A549 (cell line): ENCODE measurements around the gene LOC101059915.

Experiments used
- ATAC-seq, 2 experiments: fragments of 200-7000 bp in 1 of 2; fragments of >200 bp in 1 of 2; cut with Nextera tagmentation in 1 of 2; cut with Tn5 transposase in 1 of 2; 3 replicates each; pipeline versions ENCODE4 v1.8.0 to v1.9.1; 2018 to 2020; ENCODE audit warnings: mild to moderate bottlenecking in 1 of 2, moderate library complexity in 1 of 2
- CTCF ChIA-PET: fragments of 300-600 bp; sonication (Branson Sonifier 250); formaldehyde crosslinking; extraction: SDS; loops from one replicate; lab custom pipeline; 2021; ENCODE audit warnings: antibody characterized with exemption, inconsistent platforms; lab: Yijun Ruan, JAX
- POLR2A ChIA-PET: fragments of 350-600 bp; formaldehyde crosslinking; extraction: SDS; loops from one replicate; lab custom pipeline; 2021; ENCODE audit warnings: antibody characterized with exemption, inconsistent platforms; lab: Yijun Ruan, JAX
- DNase-seq, 2 experiments: peaks; one replicate each; pipeline versions ENCODE4 v3.0.0 to v3.0.0-alpha.2; 2011 to 2016; ENCODE audit warnings: low read depth in 1 of 2, low spot score in 1 of 2
- FAIRE-seq: peaks from 2 replicates; lab custom pipeline; 2011; peaks lifted over from hg19 to GRCh38; lab: Jason Lieb, UNC
- H3K27ac ChIP-seq, 2 experiments: fragments of >200 bp; sonication (Bioruptor Twin); formaldehyde crosslinking; 3 replicates each; pipeline ENCODE4 v1.5.1; 2016 to 2017
- H3K4me1 ChIP-seq: fragments of >200 bp; sonication (Bioruptor Twin); formaldehyde crosslinking; 3 replicates; pipeline ENCODE4 v1.6.1; 2016
- H3K4me2 ChIP-seq: fragments of >200 bp; sonication (Bioruptor Twin); formaldehyde crosslinking; 3 replicates; pipeline ENCODE4 v1.6.1; 2016
- H3K4me3 ChIP-seq: fragments of >200 bp; sonication (Bioruptor Twin); formaldehyde crosslinking; 3 replicates; pipeline ENCODE4 v1.5.1; 2016
- H3K9me3 ChIP-seq: fragments of >200 bp; sonication (Bioruptor Twin); formaldehyde crosslinking; 3 replicates; pipeline ENCODE4 v1.6.1; 2016
- ATOH8 ChIP-seq: fragments of 250-450 bp; sonication (Bioruptor Pico); IDR thresholded peaks from 2 replicates; pipeline ENCODE4 v1.5.0; 2020; ENCODE audit warnings: low read depth, mild to moderate bottlenecking, moderate library complexity
- BHLHE40 ChIP-seq: IDR thresholded peaks from 2 replicates; pipeline ENCODE4 v1.6.1; 2012; ENCODE audit warnings: low read depth, low read length, inconsistent platforms
- CBX2 ChIP-seq: fragments of 200-600 bp; sonication (generic); IDR thresholded peaks from 2 replicates; pipeline ENCODE4 v1.6.1; 2016; ENCODE audit warnings: low read depth, mild to moderate bottlenecking, borderline replicate concordance
- CBX8 ChIP-seq: fragments of 200-600 bp; sonication (generic); IDR thresholded peaks from 2 replicates; pipeline ENCODE4 v1.6.1; 2016
- CHD4 ChIP-seq: fragments of 200-600 bp; sonication (generic); IDR thresholded peaks from 2 replicates; pipeline ENCODE4 v1.6.1; 2016; ENCODE audit warnings: antibody characterized with exemption, mild to moderate bottlenecking, borderline replicate concordance
- CTCF ChIP-seq: fragments of >200 bp; sonication (Bioruptor Twin); formaldehyde crosslinking; IDR thresholded peaks from 3 replicates; pipeline ENCODE4 v1.5.1; 2016
- EHF ChIP-seq: fragments of 250-450 bp; sonication (Bioruptor Pico); IDR thresholded peaks from 2 replicates; pipeline ENCODE4 v1.5.0; 2020; ENCODE audit warnings: mild to moderate bottlenecking
- EHMT2 ChIP-seq: fragments of 200-600 bp; sonication (generic); IDR thresholded peaks from 2 replicates; pipeline ENCODE4 v1.6.1; 2016; ENCODE audit warnings: antibody characterized with exemption, low read depth, mild to moderate bottlenecking, moderate library complexity
- FOXS1 ChIP-seq: fragments of 250-450 bp; sonication (Bioruptor Pico); IDR thresholded peaks from 2 replicates; pipeline ENCODE4 v1.5.0; 2020; ENCODE audit warnings: mild to moderate bottlenecking, moderate library complexity
- JUN ChIP-seq, 2 experiments: fragments of >200 bp; sonication (Bioruptor Twin); formaldehyde crosslinking; IDR thresholded peaks; 2 replicates in 1 of 2; 3 replicates in 1 of 2; pipeline ENCODE4 v1.6.1; 2016 to 2017
- KDM5A ChIP-seq: fragments of 200-600 bp; sonication (generic); IDR thresholded peaks from 2 replicates; pipeline ENCODE4 v1.6.1; 2016; ENCODE audit warnings: antibody characterized with exemption, mild to moderate bottlenecking
- MAFK ChIP-seq: fragments of 450-650 bp; IDR thresholded peaks from 2 replicates; pipeline ENCODE4 v1.6.1; 2014; ENCODE audit not compliant: partially characterized antibody
- MAZ ChIP-seq: fragments of 150-350 bp; IDR thresholded peaks from 2 replicates; pipeline ENCODE4 v1.6.1; 2014; ENCODE audit warnings: antibody characterized with exemption, low read depth, low read length, borderline replicate concordance
- MYC ChIP-seq: IDR thresholded peaks from 2 replicates; pipeline ENCODE4 v1.6.1; 2012; ENCODE audit warnings: mild to moderate bottlenecking, inconsistent platforms, low read length, improper control_type of control experiment, borderline replicate concordance
- NFE2L2 ChIP-seq: fragments of 150-350 bp; conservative IDR thresholded peaks from 2 replicates; pipeline ENCODE4 v1.6.1; 2014; ENCODE audit warnings: low read length
- NPAS2 ChIP-seq: fragments of 250-450 bp; sonication (Bioruptor Pico); IDR thresholded peaks from 2 replicates; pipeline ENCODE4 v1.8.0; 2022; ENCODE audit warnings: mild to moderate bottlenecking, moderate library complexity, borderline replicate concordance
- POLR2A ChIP-seq: IDR thresholded peaks from 2 replicates; pipeline ENCODE4 v1.6.1; 2012; ENCODE audit warnings: mild to moderate bottlenecking, low read length
- RAD21 ChIP-seq, 2 experiments: fragments of >200 bp in 1 of 2; sonication (Bioruptor Twin) in 1 of 2; formaldehyde crosslinking in 1 of 2; IDR thresholded peaks in 1 of 2; conservative IDR thresholded peaks in 1 of 2; 2 replicates in 1 of 2; 3 replicates in 1 of 2; pipeline ENCODE4 v1.6.1; 2012 to 2018; ENCODE audit warnings: inconsistent platforms in 1 of 2
- RCOR1 ChIP-seq: fragments of 150-350 bp; IDR thresholded peaks from 2 replicates; pipeline ENCODE4 v1.6.1; 2014; ENCODE audit warnings: antibody characterized with exemption, low read length, low read depth
- RFX5 ChIP-seq: fragments of 450-650 bp; IDR thresholded peaks from 2 replicates; pipeline ENCODE4 v1.7.1; 2014; ENCODE audit warnings: antibody characterized with exemption, mild to moderate bottlenecking, moderate library complexity
- USF2 ChIP-seq: fragments of 450-650 bp; IDR thresholded peaks from 2 replicates; pipeline ENCODE4 v1.6.1; 2014; ENCODE audit warnings: antibody characterized with exemption
- ZFP36 ChIP-seq: fragments of 450-650 bp; IDR thresholded peaks from 2 replicates; pipeline ENCODE4 v1.6.1; 2014; ENCODE audit warnings: borderline replicate concordance; ENCODE audit not compliant: partially characterized antibody
- ZNF302 ChIP-seq: fragments of 250-450 bp; sonication (Bioruptor Pico); IDR thresholded peaks from 2 replicates; pipeline ENCODE4 v1.9.0; 2021; ENCODE audit warnings: inconsistent platforms, mild to moderate bottlenecking, moderate library complexity
- WGBS: methylation state at CpG from one replicate; pipeline ENCODE4 v1.1.6; 2017; ENCODE audit errors: missing lambda C conversion rate; 5-methylcytosine and 5-hydroxymethylcytosine counted together

LOC101059915 gene

GRCh38 chrX:71667328-71668247, at the start of gene LOC101059915:
LOC101059915 (plus strand) TSS chrX:71667546.
- 85% methylated on average over 26 of the region's 50 CpGs for whole genome bisulfite sequencing
- FAIRE-seq, result no peak
- no peak for TF ChIP-seq CTCF
- TF ChIP-seq USF2, result no peak
- TF ChIP-seq MAFK, result no peak
- no peak for TF ChIP-seq RFX5
- no peak for TF ChIP-seq EHF
- TF ChIP-seq JUN (IDR thresholded peaks at IDR 0.05), result no peak
- no peak for TF ChIP-seq CBX2
- no peak for TF ChIP-seq BHLHE40
- TF ChIP-seq CBX8, result no peak
- no peak for TF ChIP-seq RAD21 (conservative IDR thresholded peaks at IDR 0.05 in 1 of 2, IDR thresholded peaks at IDR 0.05 in 1 of 2)
- TF ChIP-seq CHD4, result no peak
- TF ChIP-seq, all 56 proteins: peak for 0
- H3K4me2 ChIP-seq, result no peak within 1 kb of the TSS
- ATAC-seq (no peak), DNase-seq (no peak)
- no peaks in the 10 kb centered on the region for H3K9me3 ChIP-seq
- no peak within 1 kb of the TSS for H3K4me3 ChIP-seq
- POLR2A ChIA-PET, result no interaction called here
- no peaks in the 10 kb centered on the region for H3K4me1 ChIP-seq
- no peak within 1 kb of the TSS for H3K27ac ChIP-seq
- CTCF ChIA-PET, result no interaction called here

GRCh38 chrX:71617742-71618141, 49.6 kb upstream of the LOC101059915 start:
- DNase-seq (no peak), FAIRE-seq (no peak), ATAC-seq (no peak)
- ChIA-PET CTCF (no interaction called here), POLR2A (no interaction called here)
- no peak overlapping the region for H3K27ac ChIP-seq
- WGBS, result 97% methylated on average over 5 of the region's 8 CpGs
- no peaks in the 10 kb centered on the region for H3K4me1 ChIP-seq
- H3K4me3 ChIP-seq, result no peak overlapping the region
- H3K4me2 ChIP-seq, result no peak overlapping the region
- TF ChIP-seq POLR2A (no peak), ZFP36 (no peak), ZNF302 (no peak), KDM5A (no peak)
- H3K9me3 ChIP-seq, result no peaks in the 10 kb centered on the region

- no CpG with 5 or more reads among the region's 4 CpGs for WGBS
- CTCF ChIA-PET, result interaction anchor here (0.6 to 1.3 kb wide), 3 partner anchors 8 to 407 kb away, joined by 3 to 4 read pairs (median 3); no protein-coding TSS in a partner anchor
- no peak for TF ChIP-seq MAFK
- TF ChIP-seq, all 56 proteins: peak for 0
Measured at GRCh38 chrX:71618303-71618721, 49.0 kb upstream of the LOC101059915 start, which contains the start of gene CXCR3. CXCR3 (minus strand) TSS chrX:71618511; CDS start chrX:71618449, 62 bp downstream.

GRCh38 chrX:71618787-71619186, 48.6 kb upstream of the LOC101059915 start:
- FAIRE-seq, result no peak
- TF ChIP-seq CTCF (no peak), ZFP36 (no peak), KDM5A (no peak), ZNF302 (no peak), ATOH8 (no peak), NPAS2 (CRISPR knock-in tag) (no peak), RFX5 (no peak), NFE2L2 (no peak), EHMT2 (no peak), FOXS1 (CRISPR knock-in tag) (no peak), MYC (no peak), MAZ (no peak), RCOR1 (no peak)

More at GRCh38 chrX:71618303-71618721, 49.0 kb upstream of the LOC101059915 start, which contains the start of gene CXCR3:
- DNase-seq, result no peak
- H3K27ac ChIP-seq, result no peak within 1 kb of the TSS
- no peaks in the 10 kb centered on the region for H3K9me3 ChIP-seq
- H3K4me1 ChIP-seq, result no peaks in the 10 kb centered on the region
- ATAC-seq, result no peak
- FAIRE-seq, result no peak
- POLR2A ChIA-PET, result no interaction called here
- no peak within 1 kb of the TSS for H3K4me2 ChIP-seq
- no peak within 1 kb of the TSS for H3K4me3 ChIP-seq

More at GRCh38 chrX:71618787-71619186, 48.6 kb upstream of the LOC101059915 start:
- no peaks in the 10 kb centered on the region for H3K4me1 ChIP-seq
- H3K4me3 ChIP-seq, result no peak overlapping the region
- no peak overlapping the region for H3K27ac ChIP-seq
- 90% methylated on average over 3 of the region's 3 CpGs for WGBS
- no peak for DNase-seq
- POLR2A ChIA-PET, result no interaction called here
- H3K9me3 ChIP-seq, result no peaks in the 10 kb centered on the region
- no peak overlapping the region for H3K4me2 ChIP-seq
- no peak for ATAC-seq
- CTCF ChIA-PET, result interaction anchor here (0.7 to 1.3 kb wide), 2 partner anchors 8 to 155 kb away, joined by 3 to 4 read pairs; no protein-coding TSS in a partner anchor
